HG02571 (cell line): Measurements from ENCODE around the gene WDR27.
A peak's percentile ranks its signal among the peaks of the same experiment; 100 is the strongest.

Source experiments
- ATAC-seq: cut with Tn5 transposase; IDR thresholded peaks from one replicate; pipeline ENCODE4 v1.9.1; 2021; ENCODE audit warnings: mild to moderate bottlenecking, moderate library complexity; ENCODE audit not compliant: unreplicated experiment

The WDR27 gene

DNA sequence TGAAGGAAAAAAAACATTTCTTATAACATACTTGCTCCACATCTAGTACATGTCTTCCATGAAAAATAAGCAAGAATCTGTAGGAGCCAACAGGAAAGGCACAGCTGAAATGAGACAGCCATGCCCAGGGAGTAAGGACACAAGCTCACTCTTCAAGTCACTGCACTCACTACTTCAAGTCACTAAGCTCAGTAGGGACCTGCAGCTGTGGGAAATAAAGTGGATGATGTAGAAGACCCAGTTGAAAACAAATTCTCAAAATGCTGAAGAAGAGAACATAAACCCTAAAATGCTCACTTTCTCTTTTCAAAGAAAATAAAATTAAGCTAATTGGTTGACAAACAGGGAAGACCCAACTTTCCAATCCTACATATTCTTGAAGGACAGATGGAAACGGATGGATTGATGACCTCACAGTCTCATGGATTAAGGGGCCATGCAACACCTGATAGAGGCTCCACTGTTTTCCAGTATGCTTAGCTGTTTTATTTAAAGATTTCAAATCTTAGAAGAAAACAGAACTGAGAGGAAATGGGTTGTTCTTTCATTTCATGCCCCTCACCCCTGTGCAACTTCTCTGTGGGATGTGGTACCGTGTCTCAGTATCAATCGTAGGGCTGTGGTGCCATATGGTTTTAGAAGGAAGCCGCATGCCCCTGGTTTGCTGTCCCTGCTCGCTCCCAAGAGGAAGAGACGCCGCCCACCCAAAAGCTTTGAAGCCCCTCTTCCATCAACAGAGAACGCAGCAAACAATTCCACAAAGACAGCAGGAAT, 133.3 kb downstream of the WDR27 start:
- ATAC-seq: no peak

DNA sequence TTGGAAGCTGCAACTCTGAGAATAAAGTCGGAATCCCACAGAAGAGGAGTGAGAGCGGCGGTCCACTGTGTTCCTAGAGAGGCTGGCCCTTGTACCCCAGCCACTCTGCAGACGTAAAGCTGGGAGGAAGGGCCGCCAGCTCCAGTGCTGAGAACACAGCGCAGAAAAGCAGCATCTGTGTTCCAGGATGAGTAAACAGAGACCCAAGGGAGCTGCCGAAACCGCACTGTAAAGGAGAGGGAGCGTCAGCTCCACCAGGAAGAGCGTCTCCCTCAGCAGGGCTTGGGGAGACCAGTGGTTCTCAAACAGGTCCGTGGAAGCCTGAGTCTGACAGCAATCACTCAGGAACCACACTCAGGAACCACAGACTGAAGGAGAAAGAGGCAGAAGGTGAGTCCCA, 134.0 kb downstream of the WDR27 start:
- no peak for ATAC-seq

DNA sequence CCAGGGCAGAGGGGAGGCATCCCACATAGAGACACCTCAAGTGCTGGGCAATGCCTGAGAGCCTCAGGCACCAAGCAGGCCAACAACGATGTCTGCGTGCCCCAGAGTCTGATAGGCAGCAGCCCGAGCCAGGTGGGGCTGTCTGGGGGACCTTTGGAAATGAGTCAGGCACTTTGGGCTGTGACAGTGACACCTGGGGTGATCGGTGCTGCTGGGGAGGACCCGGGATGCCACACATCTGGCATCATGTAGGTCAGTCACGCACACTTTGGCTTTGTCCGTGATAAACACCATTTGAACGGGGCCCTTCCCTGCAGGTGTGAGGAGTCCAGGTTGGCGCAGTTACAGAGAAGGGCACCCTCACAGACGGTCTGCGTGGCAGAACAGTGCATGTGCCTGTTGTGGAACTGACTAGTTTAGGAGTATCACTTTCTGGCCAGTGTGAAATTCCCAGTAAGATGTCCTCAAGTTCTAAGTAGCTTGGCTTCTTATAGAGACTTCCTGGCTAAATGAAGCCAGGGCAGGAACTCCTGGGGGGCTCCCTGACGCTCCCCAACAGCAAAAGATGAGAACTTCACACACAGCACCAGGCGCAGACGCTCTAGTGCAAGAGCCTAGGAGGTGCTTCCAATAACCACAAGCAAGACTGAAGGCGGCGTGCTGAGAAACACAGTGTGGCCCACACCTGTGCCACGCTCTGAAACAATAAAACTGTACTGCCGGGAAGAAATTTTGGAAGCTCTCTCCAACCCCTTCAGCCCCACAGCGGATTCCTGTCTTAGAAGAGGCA, 134.7 kb downstream of the WDR27 start:
- ATAC-seq: no peak

DNA sequence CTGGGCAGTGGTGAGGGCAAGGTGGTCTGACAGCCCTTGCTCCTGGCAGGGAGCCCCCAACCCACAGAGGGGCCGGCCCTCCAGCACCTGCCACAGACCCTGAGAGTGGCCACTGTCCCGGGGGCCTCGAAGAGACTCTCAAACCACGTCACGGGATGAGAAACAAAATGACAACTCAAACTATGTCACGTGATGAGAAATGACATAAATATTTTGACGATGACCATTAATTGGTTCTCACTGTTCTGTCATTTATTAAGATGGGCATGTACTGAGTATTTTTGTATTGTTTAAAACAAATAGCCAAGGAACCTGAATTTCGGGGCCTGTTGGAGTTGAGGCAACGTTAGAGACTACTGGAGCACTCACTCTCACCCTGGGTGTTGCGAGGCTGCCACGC, 135.5 kb downstream of the WDR27 start:
- ATAC-seq: no peak

DNA sequence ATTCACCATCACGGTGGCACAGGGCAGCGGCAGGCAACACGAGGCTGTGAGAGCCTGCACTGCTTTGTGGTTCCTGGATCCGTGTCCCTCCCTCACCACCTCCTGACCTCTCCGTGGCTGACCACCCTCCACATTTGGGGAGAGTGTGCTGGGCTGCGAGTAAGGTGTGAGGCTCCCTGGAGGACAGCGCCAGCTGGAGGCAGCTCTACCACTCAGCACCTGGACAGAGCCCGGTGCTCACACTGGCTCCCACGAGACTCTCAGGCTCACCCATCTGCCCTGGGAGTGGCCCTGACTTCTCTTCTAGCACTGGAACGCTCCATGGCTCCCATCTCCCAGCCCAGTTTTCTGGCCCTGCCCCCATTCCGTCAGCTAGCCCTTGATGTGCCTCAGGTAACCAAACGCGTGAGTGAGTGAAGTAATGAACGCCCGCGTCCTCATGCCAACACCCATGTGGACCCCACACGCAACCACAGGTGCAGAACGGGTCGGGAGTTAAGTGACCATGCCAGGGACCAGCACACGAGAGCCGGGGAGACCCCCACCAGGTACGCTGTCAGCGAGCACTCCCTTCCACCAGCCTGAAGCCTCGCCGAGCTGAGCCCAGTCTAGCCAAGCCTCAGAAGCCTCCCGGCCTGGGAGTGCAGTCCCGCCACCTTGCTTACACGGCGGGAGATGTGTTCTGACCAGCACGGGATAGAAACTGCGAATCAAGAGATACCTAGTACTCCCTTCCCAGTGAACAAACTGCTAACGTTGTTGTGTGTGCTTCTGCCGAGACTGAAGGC, 137.2 kb downstream of the WDR27 start:
- no peak for ATAC-seq

DNA sequence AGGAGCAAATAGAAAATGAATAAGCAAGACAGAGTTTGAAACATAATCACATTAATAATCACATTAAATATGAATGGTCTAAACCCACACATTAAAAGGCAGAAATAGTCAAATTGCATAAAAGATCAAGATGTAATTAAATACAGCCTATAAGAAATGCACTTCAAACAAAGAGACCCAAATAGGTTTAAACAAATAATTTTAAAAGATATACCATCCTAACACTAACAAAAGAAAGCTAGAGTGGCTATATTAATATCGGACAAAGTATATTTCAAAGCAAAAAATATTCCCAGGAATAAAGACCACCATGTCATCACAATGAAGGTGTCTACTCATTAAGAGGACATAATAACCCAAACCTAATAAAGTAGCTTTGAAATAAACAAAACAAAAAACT, 140.2 kb downstream of the WDR27 start:
- no peak for ATAC-seq

DNA sequence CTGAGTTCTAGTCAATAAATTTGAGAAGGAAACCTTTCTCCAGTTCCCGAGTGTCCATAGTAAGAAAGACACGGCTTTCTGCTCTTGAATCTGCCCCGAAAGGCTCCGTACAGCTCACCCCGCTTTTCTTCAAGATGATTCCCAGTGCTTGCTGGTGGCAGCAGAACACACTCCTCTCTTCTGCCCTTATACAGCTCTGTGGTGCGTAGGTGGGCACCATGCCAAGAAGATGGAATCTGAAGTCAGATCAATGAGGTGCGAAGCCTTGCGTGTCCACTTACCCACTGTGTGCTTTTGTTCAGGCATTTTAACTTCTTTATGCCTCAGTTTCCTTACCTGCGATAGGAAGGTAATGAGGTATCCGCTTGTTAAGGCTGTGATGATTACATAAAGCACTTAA, 142.2 kb downstream of the WDR27 start:
- no peak for ATAC-seq

DNA sequence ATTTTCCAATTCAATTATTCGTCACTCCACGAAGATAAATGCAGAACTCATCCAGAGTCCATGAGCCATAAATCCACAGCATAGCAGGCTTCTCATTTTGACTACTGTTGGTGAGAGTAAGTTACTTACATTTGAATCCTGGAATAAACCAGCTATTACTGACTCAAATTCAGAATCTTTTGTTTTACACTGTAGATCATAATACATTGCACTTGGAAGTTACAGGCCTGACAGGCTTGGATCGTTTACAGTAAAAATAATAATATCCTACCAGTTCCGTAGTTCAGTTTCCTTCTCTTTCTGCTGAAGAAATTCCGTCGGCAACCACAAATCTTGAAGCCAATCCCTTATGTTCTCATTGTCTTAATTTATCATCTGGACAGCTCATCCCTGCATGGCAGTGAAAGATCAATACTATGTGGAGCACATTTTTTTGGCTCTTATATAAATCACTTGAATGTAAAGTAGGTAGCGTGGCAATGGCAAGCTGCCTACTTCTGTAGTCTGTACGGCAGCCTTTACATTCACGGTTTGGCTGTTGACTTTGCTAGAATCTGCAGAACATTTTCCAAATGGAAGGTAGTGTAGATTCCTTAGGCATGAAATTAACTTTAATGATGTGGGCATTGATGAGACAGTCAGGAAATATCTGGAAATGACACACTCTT, 142.9 kb downstream of the WDR27 start:
- ATAC-seq: no peak

DNA sequence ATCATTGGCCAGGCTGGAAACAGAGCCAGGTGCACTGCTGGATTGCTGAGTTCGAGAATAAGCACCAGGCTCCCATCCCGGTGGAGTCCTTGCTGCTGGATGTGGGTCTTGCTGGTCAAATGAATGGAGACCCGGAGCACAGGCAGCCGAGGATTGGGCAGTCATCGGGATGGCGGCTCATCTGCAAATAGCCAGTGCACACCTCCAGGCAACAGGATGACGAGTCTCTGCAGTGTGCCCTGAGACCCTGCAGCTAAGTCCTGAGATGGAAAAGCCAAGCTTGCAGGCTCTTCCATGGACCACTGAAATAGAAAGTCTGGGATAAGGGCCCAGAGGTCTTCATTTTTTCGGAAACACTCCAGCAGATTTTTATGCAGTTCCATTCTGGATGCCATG, 143.5 kb downstream of the WDR27 start:
- no peak for ATAC-seq

DNA sequence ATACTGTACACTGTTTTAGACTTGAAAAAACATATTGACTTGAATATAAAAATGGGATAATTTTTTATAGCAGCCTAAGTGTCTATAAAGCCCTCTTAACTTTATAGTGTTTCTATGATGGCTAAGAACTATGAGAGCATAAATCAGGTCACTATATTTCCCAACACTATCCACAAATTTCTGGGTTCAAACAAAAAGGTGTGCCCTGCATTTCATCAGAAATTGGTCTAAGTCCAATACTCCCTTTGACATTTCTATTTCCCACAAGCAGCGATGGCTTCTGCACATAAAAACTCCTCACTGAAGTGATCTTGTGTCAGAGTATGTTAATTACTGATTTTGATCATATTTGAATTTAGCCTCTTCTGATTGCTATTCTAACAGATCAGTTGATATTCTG, 143.9 kb downstream of the WDR27 start:
- no peak for ATAC-seq

DNA sequence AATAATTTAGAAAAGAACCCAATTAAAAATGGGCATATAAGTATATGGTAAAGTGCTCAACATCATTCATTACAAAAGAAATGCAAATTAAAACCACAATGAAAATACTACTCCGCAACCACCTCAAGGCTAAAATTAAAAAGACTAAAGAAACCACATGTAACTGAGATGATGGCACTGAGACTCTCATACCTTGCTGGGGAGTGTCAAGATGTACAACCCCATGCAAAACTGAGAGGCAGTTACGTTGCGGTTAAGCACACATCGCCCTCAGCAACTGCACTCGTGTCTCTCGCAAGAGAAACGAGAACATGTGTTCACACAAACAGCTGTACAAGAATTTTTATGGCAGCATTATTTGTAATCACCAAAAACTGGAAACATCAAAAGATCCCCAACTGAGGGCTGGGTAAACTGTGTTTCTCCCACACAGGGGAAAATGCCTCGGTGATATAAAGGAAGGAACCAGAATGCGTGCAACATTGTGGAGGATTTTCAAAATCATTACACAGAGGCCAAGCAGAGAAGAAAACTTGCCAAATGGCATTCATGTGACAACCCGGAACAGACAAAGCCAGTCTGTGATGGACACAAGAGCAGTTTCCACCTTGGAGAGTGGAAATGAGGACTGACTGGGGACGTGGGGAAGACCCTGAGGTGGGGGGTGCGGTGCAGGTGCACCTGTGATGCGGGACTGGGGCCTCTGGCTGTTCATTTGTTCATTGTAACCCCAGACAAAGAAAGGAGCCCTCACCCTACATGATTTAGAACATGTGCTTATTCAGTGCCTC, 144.9 kb downstream of the WDR27 start:
- ATAC-seq: peak; percentile 100

DNA sequence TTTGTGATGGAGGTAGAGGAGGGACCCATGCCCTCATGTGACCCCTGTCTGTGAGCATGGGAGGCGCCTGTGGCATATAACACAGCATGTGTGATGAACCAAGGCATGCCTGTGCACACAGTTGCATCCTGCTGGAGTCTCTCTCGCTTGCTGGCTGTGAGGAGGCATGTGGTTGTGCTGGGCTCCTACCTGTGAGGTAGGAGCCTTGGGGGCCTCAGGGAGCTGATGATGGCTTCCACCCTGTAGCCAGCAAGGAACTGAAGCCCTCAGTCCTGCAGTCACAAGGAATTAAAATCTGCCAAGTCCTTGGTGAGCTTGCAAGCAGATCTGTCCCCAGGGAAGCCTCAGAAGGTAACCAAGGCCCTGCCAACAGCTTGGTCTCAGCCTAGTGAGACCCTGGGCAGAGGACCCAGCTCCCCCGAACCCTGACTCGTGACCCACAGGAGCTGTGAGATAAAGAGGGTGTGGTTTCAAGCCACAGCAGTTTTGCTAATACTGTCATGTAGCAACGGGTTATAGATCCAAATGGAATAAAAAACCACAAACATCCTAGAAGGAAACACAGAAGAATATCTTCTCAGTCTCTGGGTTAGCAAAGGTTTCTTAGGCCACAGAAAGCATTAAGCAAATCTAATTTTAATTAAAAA, 145.7 kb downstream of the WDR27 start:
- no peak for ATAC-seq

DNA sequence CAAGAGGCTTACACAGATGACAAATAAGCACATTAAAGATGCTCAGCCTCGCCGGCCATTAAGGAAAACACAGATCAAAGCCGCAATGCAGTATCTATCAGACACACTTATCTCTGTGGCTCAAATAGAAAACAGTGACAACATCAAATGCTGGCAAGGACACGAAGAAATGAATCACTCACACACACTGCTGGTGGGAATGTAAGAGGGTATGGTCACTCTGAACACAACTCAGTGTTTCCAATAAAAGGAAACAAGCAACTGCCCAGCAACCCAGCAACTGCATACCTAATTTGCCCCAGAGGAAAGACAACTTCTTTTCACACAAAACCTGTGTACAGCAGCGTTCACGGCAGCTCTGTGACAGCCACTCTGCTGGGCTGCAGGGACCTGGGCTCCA, 155.8 kb downstream of the WDR27 start:
- ATAC-seq: no peak

DNA sequence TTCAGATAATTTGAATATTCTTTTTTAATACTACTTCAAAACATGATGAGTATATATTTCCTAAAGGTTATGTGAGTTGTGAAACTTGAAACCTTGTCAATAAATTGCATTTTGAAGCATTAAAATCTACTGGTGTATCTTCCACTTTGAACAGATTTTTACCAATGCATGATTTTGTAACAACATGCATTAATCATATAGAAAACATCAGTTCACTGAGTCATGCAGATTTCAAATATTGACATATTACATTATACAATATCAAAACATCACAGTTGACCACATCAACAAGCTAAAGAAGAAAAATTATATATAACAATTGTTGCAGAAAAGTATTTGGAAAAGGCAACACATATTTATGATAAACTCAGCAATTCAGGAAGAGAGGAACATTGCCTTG, 158.1 kb downstream of the WDR27 start:
- no peak for ATAC-seq

DNA sequence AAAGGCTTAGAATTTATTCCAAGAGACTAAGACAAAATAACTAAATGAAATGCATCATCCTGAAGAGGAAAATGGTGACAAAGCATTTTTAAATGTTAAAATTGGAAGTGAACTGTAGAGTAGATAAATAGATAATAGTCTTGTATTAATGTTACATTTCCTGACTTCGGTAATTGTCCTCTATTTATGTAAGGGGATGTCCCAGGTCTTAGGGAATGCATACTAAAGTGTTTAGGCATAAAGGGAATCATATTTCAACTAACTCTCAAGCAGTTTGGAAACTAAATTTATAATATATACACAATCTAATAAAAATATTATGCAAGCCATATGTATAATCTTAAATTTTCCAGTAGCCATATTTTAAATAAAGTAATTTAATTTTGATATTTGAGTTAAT, 159.3 kb downstream of the WDR27 start:
- no peak for ATAC-seq

DNA sequence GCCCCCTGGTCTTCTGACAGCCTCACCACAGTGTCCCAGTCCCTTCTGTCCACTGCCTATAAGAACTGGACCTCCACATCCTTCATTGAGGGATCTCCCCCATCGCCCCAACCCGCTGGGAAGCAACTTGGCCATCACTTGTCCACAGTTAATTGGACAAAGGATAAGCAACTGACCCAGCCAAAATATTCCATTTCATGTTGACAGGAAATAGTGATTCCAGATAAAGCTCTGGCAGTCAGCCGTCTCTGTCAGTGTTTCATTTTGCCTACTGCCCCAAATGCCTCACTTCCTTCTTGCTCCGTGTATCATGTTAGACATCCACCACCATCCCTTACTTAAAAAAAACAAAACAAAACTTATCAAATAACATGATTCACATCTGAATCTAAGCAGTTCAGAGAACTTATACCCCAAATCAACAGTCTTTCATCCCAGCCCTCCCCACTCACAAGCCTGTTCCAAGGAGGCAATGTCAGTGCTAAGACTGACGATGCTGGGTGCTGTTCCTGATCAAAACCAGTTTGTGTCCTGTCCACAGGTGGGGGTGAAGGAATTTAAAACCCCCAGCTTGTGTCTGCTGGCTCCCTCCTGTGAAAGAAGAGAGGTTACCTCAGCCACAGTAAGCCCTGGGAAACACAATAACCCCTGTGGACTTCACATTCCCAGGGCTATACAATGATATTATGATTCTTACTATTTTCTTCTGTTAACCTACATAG, 162.5 kb downstream of the WDR27 start:
- no peak for ATAC-seq

DNA sequence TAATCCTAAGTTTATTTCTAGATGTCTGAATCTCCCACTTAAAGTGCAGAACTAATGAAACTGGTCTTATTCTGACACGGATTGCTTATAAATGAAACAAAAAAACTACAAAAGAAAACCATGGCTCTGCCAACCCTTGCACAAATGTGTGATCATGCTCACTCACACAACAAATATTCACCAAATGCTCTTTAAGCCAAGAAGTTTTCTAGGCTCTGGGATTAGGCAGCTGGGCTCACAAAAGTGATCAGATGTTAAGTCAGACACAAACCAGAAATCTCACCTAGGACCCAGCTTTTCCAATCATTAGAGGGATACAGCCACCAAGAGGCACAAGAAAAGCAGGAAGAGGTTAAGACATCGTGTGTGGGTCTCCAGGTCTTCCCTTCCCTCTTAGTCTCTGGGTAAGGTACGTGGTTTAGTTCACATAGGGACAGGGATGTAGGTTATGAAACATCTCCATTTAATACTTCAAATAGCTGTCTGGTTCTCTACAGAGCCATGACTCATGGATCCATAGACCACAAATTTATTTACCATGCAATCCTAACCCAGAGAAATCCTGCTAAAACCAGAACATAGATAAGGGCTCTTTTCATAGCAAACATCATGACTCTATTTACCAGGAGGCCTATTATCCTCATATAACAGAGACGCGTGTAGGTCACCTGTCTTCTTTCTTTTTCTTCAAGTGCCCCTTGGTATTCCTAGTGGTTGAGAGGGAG, 165.2 kb downstream of the WDR27 start:
- ATAC-seq: no peak

DNA sequence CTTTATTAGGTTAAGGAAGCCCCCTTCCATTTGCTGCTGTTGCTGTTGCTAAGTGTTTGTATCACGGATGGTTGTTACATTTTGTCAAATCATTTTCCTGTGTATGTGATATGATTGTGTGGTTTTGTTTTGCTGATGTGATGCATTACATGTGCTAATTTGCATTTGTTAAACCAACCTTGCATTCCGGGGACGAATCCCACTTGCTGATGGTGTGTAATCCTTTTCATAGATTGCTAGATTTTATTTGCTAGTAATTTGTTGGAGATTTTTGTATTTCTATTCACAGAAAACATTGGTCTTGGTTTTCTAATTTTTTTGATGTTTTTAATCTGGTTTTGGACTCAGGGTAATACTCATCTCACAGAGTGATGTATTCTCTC, 167.8 kb downstream of the WDR27 start:
- ATAC-seq: no peak
